Measurements from ENCODE around the gene TAF5.

- TF ChIP-seq CTCF (conservative IDR thresholded peaks at IDR 0.05) (no peak), ZFX (IDR thresholded peaks at IDR 0.05) (peak; percentile 96)
Observed at GRCh38 chr10:103350517-103351260, 17.1 kb upstream of the TAF5 start, which contains the start of gene PCGF6.

All from C4-2B (cell line).